ENCODE data around the gene SLC16A3. TPM values are rescaled to one million over a fixed set of nuclear protein-coding genes. Genes with fewer than 3 reads are reported as not detected.
"Not testable (repeated sequence)": the region's sequence is repeated elsewhere in the genome, so short reads cannot be mapped to it uniquely, and the experiment has no call there.

Gene SLC16A3
- total RNA-seq: 109 and 115 TPM in 2 replicates

GRCh38 chr17:82228842-82229697 lies at the start of gene SLC16A3:
Gene SLC16A3, plus strand, starts transcription at chr17:82229042. Its CDS starts 6,967 bp downstream, at chr17:82236009.
- intact Hi-C loops (cut with micrococcal nuclease): loop anchor here (5.0 kb wide), 1 partner anchor 197 kb away; the partner anchor contains the start of gene RAC3

GRCh38 chr17:82179412-82179811 lies 49.4 kb upstream of the SLC16A3 start:
- intact Hi-C loops (cut with micrococcal nuclease): no loop called here

GRCh38 chr17:82179946-82180475 lies 48.8 kb upstream of the SLC16A3 start:
- intact Hi-C loops (cut with micrococcal nuclease): no loop called here

- intact Hi-C loops (cut with micrococcal nuclease): no loop called here
Measured at GRCh38 chr17:82180776-82181528, 47.9 kb upstream of the SLC16A3 start.

GRCh38 chr17:82184761-82185160 lies 44.1 kb upstream of the SLC16A3 start:
- intact Hi-C loops (cut with micrococcal nuclease): no loop called here

- intact Hi-C loops (cut with micrococcal nuclease): no loop called here
Measured at GRCh38 chr17:82186221-82186620, 42.6 kb upstream of the SLC16A3 start.

- intact Hi-C loops (cut with micrococcal nuclease): no loop called here
Measured at GRCh38 chr17:82187500-82187899, 41.3 kb upstream of the SLC16A3 start.

GRCh38 chr17:82188001-82188961 lies 40.6 kb upstream of the SLC16A3 start:
- intact Hi-C loops (cut with micrococcal nuclease): no loop called here

- intact Hi-C loops (cut with micrococcal nuclease): not testable (repeated sequence)
Measured at GRCh38 chr17:82193050-82193449, 35.8 kb upstream of the SLC16A3 start.

GRCh38 chr17:82193520-82194220 lies 35.2 kb upstream of the SLC16A3 start:
- intact Hi-C loops (cut with micrococcal nuclease): no loop called here

- intact Hi-C loops (cut with micrococcal nuclease): no loop called here
Measured at GRCh38 chr17:82194765-82195164, 34.1 kb upstream of the SLC16A3 start.

- intact Hi-C loops (cut with micrococcal nuclease): no loop called here
Measured at GRCh38 chr17:82195675-82196672, 32.9 kb upstream of the SLC16A3 start.

GRCh38 chr17:82198092-82198491 lies 30.8 kb upstream of the SLC16A3 start:
- intact Hi-C loops (cut with micrococcal nuclease): no loop called here

- intact Hi-C loops (cut with micrococcal nuclease): no loop called here
Measured at GRCh38 chr17:82199496-82199895, 29.3 kb upstream of the SLC16A3 start.

- intact Hi-C loops (cut with micrococcal nuclease): loop anchor here (2.0 kb wide), 1 partner anchor 73 kb away; no protein-coding TSS in a partner anchor
Measured at GRCh38 chr17:82200135-82200534, 28.7 kb upstream of the SLC16A3 start.

GRCh38 chr17:82200743-82201497 lies 27.9 kb upstream of the SLC16A3 start:
- intact Hi-C loops (cut with micrococcal nuclease): loop anchor here (2.0 kb wide), 1 partner anchor 74 kb away; no protein-coding TSS in a partner anchor

- intact Hi-C loops (cut with micrococcal nuclease): loop anchor here (2.0 kb wide), 1 partner anchor 75 kb away; no protein-coding TSS in a partner anchor
Measured at GRCh38 chr17:82201498-82201910, 27.3 kb upstream of the SLC16A3 start.

GRCh38 chr17:82202981-82203380 lies 25.9 kb upstream of the SLC16A3 start:
- intact Hi-C loops (cut with micrococcal nuclease): no loop called here
